ENCODE data around the gene LSP1. TPM values are rescaled to one million over a fixed set of nuclear protein-coding genes. Genes with fewer than 3 reads are reported as not detected.

LSP1 gene
- total RNA-seq, 4 donors from 2014 or later: 73.7 to 105 (median 86.6) TPM

- DNase-seq (ENCODE audit: low spot score in 2 of 2): no peak
- 63 to 76% methylated on average over 14 to 17 of the region's 19 CpGs for WGBS, 2 donors
- no peak overlapping the region for H3K4me3 ChIP-seq (ENCODE audit: low read depth, poor library complexity, severe bottlenecking)
- intact Hi-C loops (cut with DNase I; ENCODE audit: low total_unique reads): no loop called here
- TF ChIP-seq POLR2A (IDR thresholded peaks at IDR 0.05) (no peak), CTCF (IDR thresholded peaks at IDR 0.05) (no peak)
Measured at GRCh38 chr11:1841511-1842148, 11.3 kb upstream of the LSP1 start.

GRCh38 chr11:1842149-1843097, 10.5 kb upstream of the LSP1 start:
- no peak overlapping the region for H3K4me3 ChIP-seq (ENCODE audit: low read depth, poor library complexity, severe bottlenecking)
- intact Hi-C loops (cut with DNase I; ENCODE audit: low total_unique reads): no loop called here
- TF ChIP-seq CTCF (IDR thresholded peaks at IDR 0.05): no peak
- 74 to 75% methylated on average over 20 to 28 of the region's 29 CpGs for WGBS, 2 donors
- DNase-seq (ENCODE audit: low spot score in 2 of 2): no peak

GRCh38 chr11:1843098-1843473, 9.8 kb upstream of the LSP1 start:
- WGBS, 2 donors: 38 to 55% methylated on average over 9 to 10 of the region's 11 CpGs
- no peak for DNase-seq (ENCODE audit: low spot score in 2 of 2)
- H3K4me3 ChIP-seq (ENCODE audit: low read depth, poor library complexity, severe bottlenecking): no peak overlapping the region
- intact Hi-C loops (cut with DNase I; ENCODE audit: low total_unique reads): no loop called here
- TF ChIP-seq POLR2A (IDR thresholded peaks at IDR 0.05): no peak
- TF ChIP-seq CTCF (IDR thresholded peaks at IDR 0.05): no peak

- WGBS, 2 donors: 74 to 77% methylated on average over 8 of the region's 8 CpGs
- intact Hi-C loops (cut with DNase I; ENCODE audit: low total_unique reads): no loop called here
- no peak overlapping the region for H3K4me3 ChIP-seq (ENCODE audit: low read depth, poor library complexity, severe bottlenecking)
- TF ChIP-seq CTCF (IDR thresholded peaks at IDR 0.05) (no peak), POLR2A (IDR thresholded peaks at IDR 0.05) (no peak)
- no peak for DNase-seq (ENCODE audit: low spot score in 2 of 2)
Measured at GRCh38 chr11:1843796-1844195, 9.1 kb upstream of the LSP1 start.

- no peak for TF ChIP-seq CTCF (IDR thresholded peaks at IDR 0.05)
- TF ChIP-seq POLR2A (IDR thresholded peaks at IDR 0.05): no peak
- WGBS, 2 donors: 48 to 49% methylated on average over 23 of the region's 23 CpGs
- H3K4me3 ChIP-seq (ENCODE audit: low read depth, poor library complexity, severe bottlenecking): no peak overlapping the region
- intact Hi-C loops (cut with DNase I; ENCODE audit: low total_unique reads): no loop called here
- no peak for DNase-seq (ENCODE audit: low spot score in 2 of 2)
Measured at GRCh38 chr11:1844221-1845094, 8.4 kb upstream of the LSP1 start.
